Measurements from ENCODE around the gene SHISA5.
A peak's percentile ranks its signal among the peaks of the same experiment; 100 is the strongest.
"Not testable (repeated sequence)": the region's sequence is repeated elsewhere in the genome, so short reads cannot be mapped to it uniquely, and the experiment has no call there.

Gene SHISA5

DNA sequence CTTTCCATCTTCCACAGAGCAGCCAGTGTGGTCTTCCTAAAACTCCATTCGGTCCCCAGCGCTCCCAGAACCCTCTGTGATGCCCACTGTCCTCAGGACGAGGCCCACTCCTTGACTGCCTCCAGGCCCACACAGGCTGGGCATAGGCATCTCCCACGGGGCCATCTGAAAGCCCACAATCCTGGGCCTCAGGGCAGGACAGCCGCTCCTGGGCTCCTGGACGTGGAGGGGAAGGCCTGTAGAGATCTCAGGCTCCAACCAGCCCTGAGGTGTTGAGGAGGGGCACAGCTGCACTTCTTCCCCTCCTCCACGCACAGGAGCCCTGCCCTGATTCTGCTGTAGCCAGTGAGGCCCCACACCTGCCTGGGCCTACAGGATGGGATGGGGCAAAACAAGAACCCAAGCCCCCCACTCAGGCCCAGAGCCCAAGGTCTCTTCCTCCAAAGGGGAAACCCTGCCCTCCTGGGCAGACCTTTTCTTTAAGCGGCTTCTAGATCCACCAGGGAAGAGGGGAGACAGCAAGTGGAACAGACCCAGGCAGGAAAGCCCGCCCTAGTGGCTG, 25.9 kb downstream of the SHISA5 start:
- DNase-seq (ENCODE audit: low read depth), result no peak

GRCh38 chr3:48476426-48477053, 27.4 kb downstream of the SHISA5 start:
- no peak for DNase-seq (ENCODE audit: low read depth)

- DNase-seq (ENCODE audit: low read depth), result no peak
Measured at GRCh38 chr3:48475188-48475587, 28.8 kb downstream of the SHISA5 start.

- no peak for DNase-seq (ENCODE audit: low read depth)
Measured at GRCh38 chr3:48474619-48475018, 29.4 kb downstream of the SHISA5 start.

DNA sequence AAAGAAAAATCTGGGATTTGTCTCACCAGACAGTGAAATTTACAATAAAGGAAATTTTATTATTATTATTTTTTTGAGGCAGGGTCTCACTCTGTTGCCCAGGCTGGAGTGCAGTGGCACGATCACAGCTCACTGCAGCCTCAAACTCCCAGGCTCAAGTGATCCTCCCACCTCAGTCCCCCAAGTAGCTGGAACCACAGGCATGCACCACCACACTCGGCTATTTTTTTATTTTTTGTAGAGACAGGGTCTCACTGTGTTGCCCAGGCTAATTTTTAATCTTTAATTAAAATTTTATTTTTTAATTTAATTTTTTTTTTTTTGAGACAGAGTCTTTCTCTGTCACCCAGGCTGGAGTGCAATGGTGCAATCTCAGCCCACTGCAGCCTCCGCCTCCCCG, 29.9 kb downstream of the SHISA5 start:
- DNase-seq (ENCODE audit: low read depth), result not testable (repeated sequence)

DNA sequence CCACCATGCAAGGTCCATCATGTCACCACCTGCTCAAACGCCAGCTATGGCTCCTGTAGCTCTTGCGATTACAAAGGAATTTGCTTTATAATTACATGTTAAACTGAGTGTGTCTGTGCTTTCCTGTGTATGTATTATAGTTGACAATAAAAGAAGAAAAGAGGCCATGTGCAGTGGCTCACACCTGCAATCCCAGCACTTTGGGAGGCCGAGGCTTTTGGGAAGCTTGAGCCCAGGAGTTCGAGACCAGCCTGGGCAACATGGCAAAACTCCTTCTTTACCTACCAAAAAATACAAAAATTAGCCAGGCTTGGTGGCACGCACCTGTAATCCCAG, 30.4 kb downstream of the SHISA5 start:
- no peak for DNase-seq (ENCODE audit: low read depth)

GRCh38 chr3:48472923-48473616, 30.9 kb downstream of the SHISA5 start:
- DNase-seq (ENCODE audit: low read depth), result peak; percentile 90

DNA sequence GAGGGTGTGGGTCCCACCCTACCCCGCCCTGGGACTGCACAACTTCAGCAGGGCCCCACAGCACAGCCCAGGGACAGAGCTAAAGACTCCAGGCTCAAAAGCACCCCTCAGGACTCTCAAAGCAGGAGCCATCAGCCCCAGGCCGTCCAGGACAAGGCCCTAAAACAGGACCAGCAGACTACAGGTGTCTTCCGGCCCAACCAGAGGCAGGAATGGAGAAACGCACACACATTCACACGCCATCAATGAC, 31.4 kb downstream of the SHISA5 start:
- no peak for DNase-seq (ENCODE audit: low read depth)

GRCh38 chr3:48470286-48470685, 33.7 kb downstream of the SHISA5 start:
- no peak for DNase-seq (ENCODE audit: low read depth)

GRCh38 chr3:48469046-48469915, 34.7 kb downstream of the SHISA5 start:
- DNase-seq (ENCODE audit: low read depth), result no peak

DNA sequence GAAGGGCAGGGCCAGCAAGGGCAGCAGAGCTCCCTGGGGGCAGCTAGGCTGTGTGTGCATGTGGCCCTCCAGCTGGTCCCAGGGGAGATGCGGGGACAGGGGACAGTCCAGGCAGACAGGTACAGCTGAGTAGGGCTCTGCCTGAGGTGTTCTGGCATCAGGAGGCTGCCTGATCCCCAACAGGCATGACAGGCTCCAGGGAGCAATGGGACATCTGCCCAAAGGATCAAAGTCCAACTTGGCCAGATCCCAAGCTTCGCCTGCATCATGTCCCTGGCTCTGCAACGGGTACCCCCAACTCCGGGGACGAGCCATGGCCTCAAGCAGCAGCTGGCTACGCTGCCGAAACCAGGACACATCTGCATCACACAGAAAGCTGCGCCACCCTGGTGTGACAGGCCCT, 35.6 kb downstream of the SHISA5 start:
- no peak for DNase-seq (ENCODE audit: low read depth)

GRCh38 chr3:48467473-48468267, 36.3 kb downstream of the SHISA5 start:
- DNase-seq (ENCODE audit: low read depth), result no peak

GRCh38 chr3:48467110-48467454, 36.9 kb downstream of the SHISA5 start:
- DNase-seq (ENCODE audit: low read depth), result no peak

GRCh38 chr3:48466386-48467109, 37.4 kb downstream of the SHISA5 start:
- DNase-seq (ENCODE audit: low read depth), result no peak

- DNase-seq (ENCODE audit: low read depth), result peak; percentile 68
Measured at GRCh38 chr3:48465531-48466378, 38.2 kb downstream of the SHISA5 start.

DNA sequence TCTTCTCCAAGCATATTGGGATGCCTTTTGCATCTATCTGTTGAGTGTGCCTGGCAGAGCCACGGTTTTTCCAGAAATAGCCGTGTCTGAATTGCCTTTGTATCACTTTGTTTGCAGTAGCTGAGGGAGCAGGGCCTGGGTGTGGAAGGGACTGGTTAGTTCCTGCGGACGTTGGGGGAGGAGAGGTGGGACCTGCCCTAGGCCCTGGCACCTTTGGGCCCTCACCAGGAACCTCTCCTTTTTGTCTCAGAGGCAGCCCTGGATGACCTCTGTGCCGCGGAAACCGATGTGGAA, 38.8 kb downstream of the SHISA5 start:
- DNase-seq (ENCODE audit: low read depth), result no peak

DNA sequence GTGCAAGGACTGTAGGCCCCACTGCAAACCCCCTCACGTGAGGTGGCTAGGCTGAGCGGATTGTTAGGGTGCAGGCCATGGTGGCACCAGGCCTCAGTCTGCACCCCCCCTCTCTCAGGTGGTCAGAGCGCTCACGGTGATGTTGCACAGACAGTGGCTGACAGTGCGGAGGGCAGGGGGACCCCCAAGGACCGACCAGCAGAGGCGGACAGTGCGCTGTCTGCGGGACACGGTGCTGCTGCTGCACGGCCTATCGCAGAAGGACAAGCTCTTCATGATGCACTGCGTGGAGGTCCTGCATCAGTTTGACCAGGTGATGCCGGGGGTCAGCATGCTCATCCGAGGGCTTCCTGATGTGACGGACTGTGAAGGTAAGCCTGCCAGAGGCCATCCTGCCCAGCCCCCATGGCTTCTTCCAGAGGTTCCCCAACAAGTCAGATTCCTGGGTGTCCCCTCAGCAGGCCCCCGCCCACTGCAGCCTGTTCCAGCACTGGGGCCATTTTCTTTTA, 39.2 kb downstream of the SHISA5 start:
- no peak for DNase-seq (ENCODE audit: low read depth)

DNA sequence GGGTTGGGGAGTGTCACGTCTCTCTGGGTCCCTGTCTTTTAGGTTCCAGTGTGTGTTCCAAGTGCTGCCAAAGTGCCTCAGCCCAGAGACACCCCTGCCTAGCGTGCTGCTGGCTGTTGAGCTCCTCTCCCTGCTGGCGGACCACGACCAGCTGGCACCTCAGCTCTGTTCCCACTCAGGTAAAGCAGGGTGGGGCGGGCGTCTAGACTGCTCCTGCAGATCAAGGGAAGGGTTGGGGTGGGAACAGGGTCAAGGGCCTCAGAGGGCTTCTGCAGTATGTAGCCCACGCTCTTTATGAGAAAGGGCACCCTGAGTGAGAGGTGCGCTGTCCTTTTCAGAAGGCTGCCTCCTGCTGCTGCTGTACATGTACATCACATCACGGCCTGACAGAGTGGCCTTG, 40.3 kb downstream of the SHISA5 start:
- no peak for DNase-seq (ENCODE audit: low read depth)

GRCh38 chr3:48461767-48462166, 42.2 kb downstream of the SHISA5 start:
- not testable (repeated sequence) for DNase-seq (ENCODE audit: low read depth)

DNA sequence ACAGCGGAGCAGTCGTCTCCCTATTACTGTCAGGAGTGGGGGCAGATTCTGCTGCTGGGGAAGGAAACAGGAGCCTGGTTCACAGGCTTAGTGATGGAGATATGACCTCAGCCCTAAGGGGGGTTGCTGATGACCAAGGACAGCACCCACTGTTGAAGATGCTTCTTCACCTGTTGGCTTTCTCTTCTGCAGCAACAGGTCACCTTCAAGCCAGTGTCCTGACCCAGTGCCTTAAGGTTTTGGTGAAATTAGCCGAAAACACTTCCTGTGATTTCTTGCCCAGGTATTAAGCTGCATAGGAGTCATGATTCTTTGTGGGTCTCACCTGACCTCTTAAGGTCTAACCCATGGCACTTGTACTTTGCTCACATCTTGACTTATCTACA, 43.5 kb downstream of the SHISA5 start:
- DNase-seq (ENCODE audit: low read depth), result no peak
